Neuronal stem cell (in vitro differentiated cells): ENCODE data around the gene MTTP.
A peak's percentile ranks its signal among the peaks of the same experiment; 100 is the strongest.

Source experiments
- DNase-seq: peaks from one replicate; pipeline ENCODE4 v3.0.0-alpha.2; 2013; ENCODE audit warnings: low spot score
- H2AFZ ChIP-seq: one replicate; pipeline ENCODE4 v1.6.1; 2013; ENCODE audit warnings: mild to moderate bottlenecking, low read length, inconsistent platforms
- H2AK5ac ChIP-seq: 2 replicates; pipeline ENCODE4 v1.6.1; 2013; ENCODE audit warnings: low read depth, mild to moderate bottlenecking, inconsistent platforms, low read length, moderate library complexity, mixed read lengths
- H2BK120ac ChIP-seq: 2 replicates; pipeline ENCODE4 v1.6.1; 2013; ENCODE audit warnings: low read depth, mild to moderate bottlenecking, inconsistent platforms, low read length, moderate library complexity, mixed read lengths
- H2BK12ac ChIP-seq: one replicate; pipeline ENCODE4 v1.6.1; 2013; ENCODE audit warnings: low read length, inconsistent platforms
- H2BK15ac ChIP-seq: 2 replicates; pipeline ENCODE4 v1.6.1; 2013; ENCODE audit warnings: mild to moderate bottlenecking, low read length, inconsistent platforms, mixed read lengths
- H2BK5ac ChIP-seq: one replicate; pipeline ENCODE4 v1.6.1; 2013; ENCODE audit warnings: inconsistent platforms, mild to moderate bottlenecking, low read length, moderate library complexity
- H3K14ac ChIP-seq: one replicate; pipeline ENCODE4 v1.6.1; 2013; ENCODE audit warnings: low read length, inconsistent platforms
- H3K18ac ChIP-seq: 2 replicates; pipeline ENCODE4 v1.6.1; 2013; ENCODE audit warnings: low read length, inconsistent platforms
- H3K23ac ChIP-seq: 2 replicates; pipeline ENCODE4 v1.6.1; 2013; ENCODE audit warnings: low read depth, mild to moderate bottlenecking, mixed read lengths, low read length, inconsistent platforms; ENCODE audit not compliant: poor library complexity
- H3K27ac ChIP-seq: replicated peaks from 3 replicates; pipeline ENCODE4 v1.5.1; 2013; ENCODE audit warnings: low read length, inconsistent platforms
- H3K27me3 ChIP-seq, 3 experiments: 2 replicates each; pipeline ENCODE4 v1.6.1; 2013; ENCODE audit warnings: low read length in 3 of 3, mild to moderate bottlenecking in 2 of 3, inconsistent platforms in 1 of 3, low read depth in 1 of 3, mixed read lengths in 1 of 3, moderate library complexity in 1 of 3; ENCODE audit not compliant: control insufficient read depth in 3 of 3, insufficient read depth in 3 of 3
- H3K36me3 ChIP-seq, 2 donors: replicated peaks in 1 of 2; 2 replicates each; pipeline ENCODE4 v1.6.1; 2013; ENCODE audit warnings: low read length in 2 of 2; ENCODE audit not compliant: control insufficient read depth in 2 of 2, insufficient read depth in 2 of 2
- H3K4ac ChIP-seq: 2 replicates; pipeline ENCODE4 v1.6.1; 2013; ENCODE audit warnings: inconsistent platforms, mild to moderate bottlenecking, low read length, moderate library complexity
- H3K4me1 ChIP-seq, 2 donors: 1 replicate in 1 of 2; 2 replicates in 1 of 2; pipeline ENCODE4 v1.6.1; 2013; ENCODE audit warnings: low read length in 2 of 2, low read depth in 1 of 2; ENCODE audit not compliant: control insufficient read depth in 2 of 2, insufficient read depth in 1 of 2
- H3K4me2 ChIP-seq: one replicate; pipeline ENCODE4 v1.6.1; 2013; ENCODE audit warnings: mild to moderate bottlenecking, low read length, inconsistent platforms; ENCODE audit not compliant: insufficient read depth, poor library complexity, severe bottlenecking
- H3K4me3 ChIP-seq, 2 donors: 2 replicates each; pipeline ENCODE4 v1.5.1; 2013; ENCODE audit warnings: low read length in 2 of 2, mild to moderate bottlenecking in 2 of 2, inconsistent platforms in 1 of 2, moderate library complexity in 1 of 2
- H3K79me1 ChIP-seq: one replicate; pipeline ENCODE4 v1.6.1; 2013; ENCODE audit warnings: low read depth, mild to moderate bottlenecking, inconsistent platforms, low read length, moderate library complexity
- H3K9ac ChIP-seq: one replicate; pipeline ENCODE4 v1.6.1; 2013; ENCODE audit warnings: mild to moderate bottlenecking, low read depth, low read length, inconsistent platforms; ENCODE audit not compliant: poor library complexity
- H3K9me3 ChIP-seq, 2 donors: replicated peaks in 1 of 2; 2 replicates each; pipeline versions ENCODE3 to v1.6.1; 2013; ENCODE audit warnings: low read length in 2 of 2, mild to moderate bottlenecking in 2 of 2, inconsistent platforms in 1 of 2, low read depth in 1 of 2, mixed read lengths in 1 of 2, moderate library complexity in 1 of 2; ENCODE audit not compliant: control insufficient read depth in 2 of 2, insufficient read depth in 1 of 2
- H4K8ac ChIP-seq: one replicate; pipeline ENCODE4 v1.6.1; 2013; ENCODE audit warnings: low read depth, mild to moderate bottlenecking, inconsistent platforms, low read length, moderate library complexity
- H4K91ac ChIP-seq: one replicate; pipeline ENCODE4 v1.6.1; 2013; ENCODE audit warnings: low read length, low read depth, mild to moderate bottlenecking, inconsistent platforms; ENCODE audit not compliant: poor library complexity
- WGBS, 2 donors: extraction: QIAGEN DNeasy Blood & Tissue Kit; methylation state at CpG; one replicate each; pipeline ENCODE4 v1.1.7; 2013; ENCODE audit warnings: missing lambda C conversion rate in 2 of 2, mixed read lengths in 1 of 2; ENCODE audit not compliant: insufficient read length in 2 of 2, insufficient replicate concordance in 1 of 2; ENCODE audit errors: extremely low coverage in 2 of 2; 5-methylcytosine and 5-hydroxymethylcytosine counted together

MTTP gene

DNA sequence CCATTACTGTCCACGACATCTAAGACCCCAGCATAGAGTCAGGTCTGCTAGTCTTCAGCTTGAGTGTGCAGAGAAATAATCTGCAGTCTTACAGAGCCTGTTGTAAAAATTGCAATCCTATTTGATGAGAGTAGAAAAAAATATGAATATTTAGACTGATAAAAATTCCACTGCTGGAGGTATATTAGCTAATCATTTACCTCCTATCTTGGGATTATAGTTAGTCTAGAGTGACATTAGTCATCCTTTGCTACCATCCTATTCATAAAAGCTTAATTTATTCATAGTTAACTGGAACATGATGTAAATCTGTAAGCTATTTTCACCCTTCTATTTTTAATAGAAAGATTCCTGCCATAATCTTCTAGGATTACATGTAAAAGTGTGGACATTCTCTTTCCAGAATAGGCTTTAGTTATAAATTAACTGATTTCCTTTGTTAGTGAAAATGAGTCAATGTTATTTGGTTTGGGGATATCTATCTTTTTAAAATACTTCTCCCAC is 56.3 kb downstream of the MTTP start:
- no peak overlapping the region for H2BK120ac ChIP-seq
- DNase-seq, result no peak
- H3K4me2 ChIP-seq, result no peak overlapping the region
- no peaks in the 10 kb centered on the region for H3K27me3 ChIP-seq
- H3K4me3 ChIP-seq, result no peak overlapping the region
- H3K9ac ChIP-seq, result no peak overlapping the region
- H2AFZ ChIP-seq, result no peak overlapping the region
- no peaks in the 10 kb centered on the region for H3K79me1 ChIP-seq
- H3K23ac ChIP-seq, result no peak overlapping the region
- no peak overlapping the region for H2BK12ac ChIP-seq
- H3K36me3 ChIP-seq, result no peaks in the 10 kb centered on the region
- H3K14ac ChIP-seq, result no peak overlapping the region
- H4K91ac ChIP-seq, result no peak overlapping the region
- H2AK5ac ChIP-seq, result no peak overlapping the region
- H3K18ac ChIP-seq, result no peak overlapping the region
- no peak overlapping the region for H2BK15ac ChIP-seq
- WGBS, 2 donors, result no CpG with 5 or more reads among the region's 1 CpG
- no peaks in the 10 kb centered on the region for H3K4me1 ChIP-seq
- no peak overlapping the region for H3K4ac ChIP-seq
- H4K8ac ChIP-seq, result no peak overlapping the region
- no peaks in the 10 kb centered on the region for H3K9me3 ChIP-seq
- H3K27ac ChIP-seq, result no peak overlapping the region
- H2BK5ac ChIP-seq, result no peak overlapping the region

DNA sequence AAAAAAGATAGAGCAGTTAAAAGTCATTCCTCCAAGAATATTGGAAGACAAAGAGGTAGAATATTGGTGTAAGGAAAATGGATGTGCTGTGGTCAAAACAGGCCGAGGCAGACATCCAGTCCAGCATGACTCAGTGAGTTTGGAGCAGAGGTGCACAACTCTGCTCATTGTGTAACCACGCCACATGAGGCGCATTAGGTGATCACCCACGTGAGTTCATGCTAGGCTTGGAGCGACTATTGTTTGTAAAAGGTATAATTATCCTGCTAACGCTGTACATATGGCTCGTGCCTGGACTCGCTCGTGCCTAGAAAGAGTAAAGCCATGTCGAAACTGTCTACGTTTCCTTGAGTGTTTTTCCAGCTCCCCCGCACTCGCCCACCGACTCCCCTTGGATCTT is 59.1 kb downstream of the MTTP start:
- WGBS, 2 donors, result no CpG with 5 or more reads among the region's 14 CpGs
- no peaks in the 10 kb centered on the region for H3K36me3 ChIP-seq
- H3K27ac ChIP-seq, result no peak overlapping the region
- no peaks in the 10 kb centered on the region for H3K27me3 ChIP-seq
- no peaks in the 10 kb centered on the region for H3K4me1 ChIP-seq
- no peak overlapping the region for H2AFZ ChIP-seq
- no peak overlapping the region for H4K8ac ChIP-seq
- H3K79me1 ChIP-seq, result no peaks in the 10 kb centered on the region
- H2BK15ac ChIP-seq, result no peak overlapping the region
- H3K4ac ChIP-seq, result no peak overlapping the region
- no peak overlapping the region for H3K14ac ChIP-seq
- H3K18ac ChIP-seq, result no peak overlapping the region
- H3K9me3 ChIP-seq, result no peaks in the 10 kb centered on the region
- no peak overlapping the region for H2BK120ac ChIP-seq
- no peak overlapping the region for H2BK5ac ChIP-seq
- H2AK5ac ChIP-seq, result no peak overlapping the region
- H3K9ac ChIP-seq, result no peak overlapping the region
- DNase-seq, result no peak
- no peak overlapping the region for H3K23ac ChIP-seq
- no peak overlapping the region for H4K91ac ChIP-seq
- no peak overlapping the region for H2BK12ac ChIP-seq
- no peak overlapping the region for H3K4me3 ChIP-seq
- no peak overlapping the region for H3K4me2 ChIP-seq

DNA sequence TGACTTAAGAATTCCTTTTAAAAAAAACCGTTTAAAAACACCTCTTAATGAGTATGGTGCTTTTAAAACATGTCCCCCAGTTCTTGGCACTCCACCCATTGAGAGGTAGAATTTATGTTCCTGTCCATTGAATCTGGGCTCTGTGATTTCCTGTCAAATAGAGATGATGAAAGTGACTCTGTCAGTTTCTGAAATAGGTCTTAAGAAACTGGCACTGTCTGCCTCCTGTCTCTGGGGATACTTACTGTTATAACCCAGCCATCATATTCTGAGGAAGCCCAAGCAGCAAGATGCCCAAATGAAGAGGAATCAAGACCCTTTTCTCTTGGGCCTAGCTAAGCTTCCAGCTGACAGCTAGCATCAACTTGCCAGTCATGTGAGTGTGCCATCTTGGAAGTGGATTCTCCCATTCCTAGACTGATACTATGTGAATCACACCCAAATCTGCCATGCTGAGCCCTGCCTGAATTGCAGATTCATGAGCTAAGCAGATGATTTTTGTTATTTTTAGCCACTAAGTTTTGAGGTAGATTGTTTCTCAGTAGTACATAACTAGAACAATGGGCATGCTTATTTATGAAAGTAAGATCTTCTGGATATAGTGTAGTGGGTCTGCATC is 60.2 kb downstream of the MTTP start:
- Histone ChIP-seq H2AFZ (peak overlapping the region; percentile 1), H3K27ac (no peak overlapping the region), H3K79me1 (no peaks in the 10 kb centered on the region), H3K27me3 (no peaks in the 10 kb centered on the region), H4K8ac (no peak overlapping the region), H3K9me3 (no peaks in the 10 kb centered on the region), H3K36me3 (no peaks in the 10 kb centered on the region), H3K14ac (no peak overlapping the region), H3K4ac (no peak overlapping the region), H3K9ac (no peak overlapping the region), H3K4me3 (no peak overlapping the region), H3K4me2 (no peak overlapping the region), H2AK5ac (no peak overlapping the region), H2BK15ac (no peak overlapping the region), H4K91ac (no peak overlapping the region), H2BK12ac (no peak overlapping the region), H2BK5ac (no peak overlapping the region), H3K4me1 (no peaks in the 10 kb centered on the region), H2BK120ac (no peak overlapping the region), H3K18ac (no peak overlapping the region), H3K23ac (no peak overlapping the region)
- no CpG with 5 or more reads among the region's 1 CpG for WGBS, 2 donors
- no peak for DNase-seq

DNA sequence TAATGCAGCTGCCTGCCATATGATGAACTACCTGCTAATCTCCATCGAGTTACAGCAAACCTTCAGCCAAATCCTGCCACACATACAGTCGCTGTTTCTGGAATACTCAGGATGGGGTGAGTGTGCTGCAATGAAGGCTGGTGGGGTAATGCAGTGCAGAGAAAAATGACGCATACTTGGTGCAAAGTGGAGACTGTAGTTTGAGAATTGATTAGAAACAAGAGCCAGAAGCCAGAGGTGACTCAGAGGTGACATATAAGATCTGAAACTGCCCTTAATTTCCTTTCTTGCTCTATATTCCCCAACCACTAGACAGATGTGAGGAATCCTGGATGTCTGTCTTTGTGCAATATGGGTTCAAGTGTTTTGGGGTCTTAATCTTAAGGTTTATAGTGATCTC is 61.0 kb downstream of the MTTP start:
- no peak overlapping the region for H3K23ac ChIP-seq

More for the DNA sequence above, 61.0 kb downstream of the MTTP start:
- Histone ChIP-seq H2BK120ac (no peak overlapping the region), H3K14ac (no peak overlapping the region), H3K27ac (no peak overlapping the region), H3K36me3 (no peaks in the 10 kb centered on the region), H2BK12ac (no peak overlapping the region), H3K79me1 (no peaks in the 10 kb centered on the region), H3K4me3 (no peak overlapping the region), H4K91ac (no peak overlapping the region), H3K4me2 (no peak overlapping the region), H2AK5ac (no peak overlapping the region), H3K9me3 (no peaks in the 10 kb centered on the region), H3K18ac (no peak overlapping the region), H2BK5ac (no peak overlapping the region), H2BK15ac (no peak overlapping the region), H3K27me3 (no peaks in the 10 kb centered on the region), H3K4ac (no peak overlapping the region), H4K8ac (no peak overlapping the region), H3K4me1 (no peaks in the 10 kb centered on the region), H2AFZ (no peak overlapping the region), H3K9ac (no peak overlapping the region)
- no CpG with 5 or more reads among the region's 3 CpGs for WGBS, 2 donors
- DNase-seq, result no peak
